DMS 273 treated with DMSO at 0.1 percent for 48 hours (cell line): ENCODE results near the gene B4GALT2.
A peak's percentile ranks its signal among the peaks of the same experiment; 100 is the strongest.

ENCODE experiments used
- DNase-seq: peaks from one replicate; lab custom pipeline; 2025; lab: John Stamatoyannopoulos, UW

The B4GALT2 gene

GRCh38 chr1:43947061-43947873 is 31.7 kb upstream of the B4GALT2 start:
- no peak for DNase-seq

- no peak for DNase-seq
These were observed 31.1 kb upstream of the B4GALT2 start for GRCh38 chr1:43947874-43948437.

- no peak for DNase-seq
These were observed 29.3 kb upstream of the B4GALT2 start for GRCh38 chr1:43949678-43950077.

- DNase-seq, result no peak
These were observed 27.7 kb upstream of the B4GALT2 start for GRCh38 chr1:43951021-43951985.

GRCh38 chr1:43952731-43953346 is 26.2 kb upstream of the B4GALT2 start:
- DNase-seq, result peak; percentile 47

GRCh38 chr1:43953361-43953760 is 25.6 kb upstream of the B4GALT2 start:
- DNase-seq, result no peak

- no peak for DNase-seq
These were observed 25.0 kb upstream of the B4GALT2 start for GRCh38 chr1:43954036-43954435.

GRCh38 chr1:43956234-43956633 is 22.8 kb upstream of the B4GALT2 start:
- DNase-seq, result no peak

GRCh38 chr1:43957407-43958040 is 21.5 kb upstream of the B4GALT2 start:
- no peak for DNase-seq

- DNase-seq, result no peak
These were observed 20.4 kb upstream of the B4GALT2 start for GRCh38 chr1:43958351-43959255.

- no peak for DNase-seq
These were observed 18.2 kb upstream of the B4GALT2 start for GRCh38 chr1:43960798-43961197.

GRCh38 chr1:43961692-43962091 is 17.3 kb upstream of the B4GALT2 start:
- no peak for DNase-seq

GRCh38 chr1:43962324-43962723 is 16.7 kb upstream of the B4GALT2 start:
- DNase-seq, result no peak

- DNase-seq, result no peak
These were observed 16.0 kb upstream of the B4GALT2 start for GRCh38 chr1:43963006-43963405.

GRCh38 chr1:43963890-43964289 is 15.1 kb upstream of the B4GALT2 start:
- DNase-seq, result no peak

- no peak for DNase-seq
These were observed 13.7 kb upstream of the B4GALT2 start for GRCh38 chr1:43965316-43965715.

GRCh38 chr1:43968348-43968948 is 10.6 kb upstream of the B4GALT2 start:
- no peak for DNase-seq

- no peak for DNase-seq
These were observed 9.6 kb upstream of the B4GALT2 start for GRCh38 chr1:43969416-43969745.

- DNase-seq, result peak; percentile 95
These were observed 9.1 kb upstream of the B4GALT2 start, which contains the start of gene DPH2 for GRCh38 chr1:43969746-43970466. DPH2 (plus strand) TSS chr1:43970010; CDS start chr1:43970176, 166 bp downstream.
